Caco-2 (cell line): ENCODE measurements around the gene KDELR3. TPM values are rescaled to one million over a fixed set of nuclear protein-coding genes. Genes with fewer than 3 reads are reported as not detected.

Source experiments
- BruUV-seq: library from RNA; stranded (reverse); fragments of 400-500 nt; replicated peaks from 2 replicates; lab custom pipeline; 2021; lab: Mats Ljungman, UMichigan
- CTCF ChIA-PET: fragments of 300-600 bp; sonication (Branson Sonifier 250); formaldehyde crosslinking; loops from one replicate; lab custom pipeline; 2022; ENCODE audit warnings: antibody characterized with exemption; lab: Charles Lee
- POLR2A ChIA-PET: fragments of 300-600 bp; sonication (Branson Sonifier 250); formaldehyde crosslinking; loops from one replicate; lab custom pipeline; 2022; ENCODE audit warnings: antibody characterized with exemption; lab: Charles Lee
- DNase-seq, 2 experiments: peaks; one replicate each; pipeline versions ENCODE4 v3.0.0 to v3.0.0-alpha.2; 2020 to 2022
- H3K27me3 ChIP-seq: replicated peaks from 2 replicates; pipeline ENCODE4 v1.6.0; 2011; ENCODE audit warnings: low read length; ENCODE audit not compliant: control insufficient read depth, insufficient read depth
- H3K36me3 ChIP-seq: 2 replicates; pipeline ENCODE4 v1.5.1; 2011; ENCODE audit warnings: low read length; ENCODE audit not compliant: control insufficient read depth, insufficient read depth
- H3K4me1 ChIP-seq: fragments of 250-450 bp; sonication (Bioruptor Pico); 2 replicates; pipeline ENCODE4 v1.5.1; 2020; ENCODE audit warnings: mild to moderate bottlenecking
- H3K4me3 ChIP-seq: 2 replicates; pipeline ENCODE4 v1.5.1; 2011; ENCODE audit warnings: low read depth, mild to moderate bottlenecking, control low read depth, low read length
- H3K9me3 ChIP-seq: fragments of 250-450 bp; sonication (Bioruptor Pico); 2 replicates; pipeline ENCODE4 v1.5.1; 2020; ENCODE audit warnings: mild to moderate bottlenecking, moderate library complexity
- H3K27ac Mint-ChIP-seq: one replicate; pipeline ENCODE4 v1.8.0; 2022; ENCODE audit warnings: mixed read lengths; ENCODE audit not compliant: unreplicated experiment
- H3K27me3 Mint-ChIP-seq: one replicate; pipeline ENCODE4 v1.8.0; 2022; ENCODE audit warnings: mixed read lengths; ENCODE audit not compliant: insufficient read depth, unreplicated experiment
- H3K36me3 Mint-ChIP-seq: one replicate; pipeline ENCODE4 v1.8.0; 2022; ENCODE audit warnings: mild to moderate bottlenecking, mixed read lengths; ENCODE audit not compliant: insufficient read depth, unreplicated experiment
- H3K4me1 Mint-ChIP-seq: one replicate; pipeline ENCODE4 v1.8.0; 2022; ENCODE audit warnings: low read depth, mixed read lengths; ENCODE audit not compliant: unreplicated experiment
- H3K4me3 Mint-ChIP-seq: one replicate; pipeline ENCODE4 v1.8.0; 2022; ENCODE audit warnings: mild to moderate bottlenecking, moderate library complexity, mixed read lengths; ENCODE audit not compliant: unreplicated experiment
- H3K9me3 Mint-ChIP-seq: one replicate; pipeline ENCODE4 v1.8.0; 2022; ENCODE audit warnings: mixed read lengths; ENCODE audit not compliant: unreplicated experiment
- intact Hi-C: fragments of 100-400 bp; cut with micrococcal nuclease; formaldehyde crosslinking; loops from one replicate; pipeline ENCODE4 v1.10.0; 2022; ENCODE audit not compliant: unreplicated experiment
- total RNA-seq: library from RNA; stranded (reverse); gene quantifications from 2 replicates; pipeline ENCODE4 v1.2.3, GENCODE V29; 2022
- TF ChIP-seq, protein P1 (sequence below), 2 experiments: fragments of 200-600 bp in 1 of 2; IDR thresholded peaks; 1 replicate in 1 of 2; 2 replicates in 1 of 2; pipeline versions ENCODE4 v1.5.1 to v1.8.0; 2011 to 2022; ENCODE audit warnings: antibody characterized with exemption in 1 of 2, control low read depth in 1 of 2, inconsistent platforms in 1 of 2, low read depth in 1 of 2, low read length in 1 of 2, mild to moderate bottlenecking in 1 of 2, moderate library complexity in 1 of 2; ENCODE audit not compliant: insufficient read depth in 1 of 2, severe bottlenecking in 1 of 2, unreplicated experiment in 1 of 2

KDELR3 gene
- total RNA-seq, 1 experiment from 2014 or later: 13.4 TPM

DNA sequence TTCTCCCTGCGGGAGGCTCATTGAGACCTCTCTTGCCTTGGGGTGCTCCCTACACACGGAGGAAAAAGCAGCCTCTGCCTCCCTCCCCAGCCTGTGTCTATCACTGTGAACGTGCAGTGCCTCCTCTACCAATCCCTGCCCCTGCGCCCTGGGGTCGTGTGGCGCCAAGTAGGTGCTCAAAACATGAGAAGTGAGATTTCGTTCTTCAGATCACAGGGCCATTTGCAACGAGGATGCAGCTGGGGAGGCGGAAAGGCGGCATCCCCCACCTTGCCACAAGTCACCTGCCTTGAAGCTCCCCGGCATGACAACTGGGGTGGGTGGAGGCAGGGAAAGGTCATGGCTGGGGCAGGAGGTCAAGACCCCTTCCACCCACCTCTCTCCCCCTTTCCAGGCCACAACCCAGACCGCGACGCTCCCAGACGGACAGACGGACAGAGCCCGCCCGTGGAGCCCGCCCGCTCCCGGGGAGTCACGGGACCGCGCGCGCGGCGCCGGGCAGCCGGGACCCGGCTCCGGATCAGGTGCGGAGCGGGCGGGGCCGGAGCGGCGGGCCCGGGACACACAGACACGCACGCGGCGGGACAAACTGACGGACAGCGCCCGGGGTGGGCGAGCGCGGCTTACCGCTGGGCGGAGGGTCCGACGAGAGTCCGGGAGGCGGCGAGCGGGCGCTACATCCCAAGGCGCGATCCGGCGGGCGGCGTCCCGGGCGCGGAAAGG lies 13.4 kb upstream of the KDELR3 start:
- Mint-ChIP-seq H3K27ac (no peak overlapping the region), H3K4me1 (no peaks in the 10 kb centered on the region), H3K27me3 (peaks cover 19% of the 10 kb centered on the region), H3K9me3 (no peaks in the 10 kb centered on the region), H3K36me3 (peaks cover 9% of the 10 kb centered on the region), H3K4me3 (peak overlapping the region; percentile 64)
- BruUV-seq: no TSS peak
- ChIA-PET POLR2A (no interaction called here), CTCF (no interaction called here)
- peak overlapping the region; percentile 62 for H3K4me3 ChIP-seq
- H3K36me3 ChIP-seq: no peaks in the 10 kb centered on the region
- H3K4me1 ChIP-seq: peaks cover 17% of the 10 kb centered on the region; the same call in 1 of the 2 replicates
- no peak for DNase-seq
- intact Hi-C loops: no loop called here
- no peaks in the 10 kb centered on the region for H3K9me3 ChIP-seq
- peaks cover 3% of the 10 kb centered on the region for H3K27me3 ChIP-seq
- TF ChIP-seq, protein P1, sequence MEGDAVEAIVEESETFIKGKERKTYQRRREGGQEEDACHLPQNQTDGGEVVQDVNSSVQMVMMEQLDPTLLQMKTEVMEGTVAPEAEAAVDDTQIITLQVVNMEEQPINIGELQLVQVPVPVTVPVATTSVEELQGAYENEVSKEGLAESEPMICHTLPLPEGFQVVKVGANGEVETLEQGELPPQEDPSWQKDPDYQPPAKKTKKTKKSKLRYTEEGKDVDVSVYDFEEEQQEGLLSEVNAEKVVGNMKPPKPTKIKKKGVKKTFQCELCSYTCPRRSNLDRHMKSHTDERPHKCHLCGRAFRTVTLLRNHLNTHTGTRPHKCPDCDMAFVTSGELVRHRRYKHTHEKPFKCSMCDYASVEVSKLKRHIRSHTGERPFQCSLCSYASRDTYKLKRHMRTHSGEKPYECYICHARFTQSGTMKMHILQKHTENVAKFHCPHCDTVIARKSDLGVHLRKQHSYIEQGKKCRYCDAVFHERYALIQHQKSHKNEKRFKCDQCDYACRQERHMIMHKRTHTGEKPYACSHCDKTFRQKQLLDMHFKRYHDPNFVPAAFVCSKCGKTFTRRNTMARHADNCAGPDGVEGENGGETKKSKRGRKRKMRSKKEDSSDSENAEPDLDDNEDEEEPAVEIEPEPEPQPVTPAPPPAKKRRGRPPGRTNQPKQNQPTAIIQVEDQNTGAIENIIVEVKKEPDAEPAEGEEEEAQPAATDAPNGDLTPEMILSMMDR (IDR thresholded peaks at IDR 0.05; ENCODE audit: insufficient read depth in 1 of 2, low read depth in 1 of 2, low read length in 1 of 2, severe bottlenecking in 1 of 2, unreplicated experiment in 1 of 2): no peak

DNA sequence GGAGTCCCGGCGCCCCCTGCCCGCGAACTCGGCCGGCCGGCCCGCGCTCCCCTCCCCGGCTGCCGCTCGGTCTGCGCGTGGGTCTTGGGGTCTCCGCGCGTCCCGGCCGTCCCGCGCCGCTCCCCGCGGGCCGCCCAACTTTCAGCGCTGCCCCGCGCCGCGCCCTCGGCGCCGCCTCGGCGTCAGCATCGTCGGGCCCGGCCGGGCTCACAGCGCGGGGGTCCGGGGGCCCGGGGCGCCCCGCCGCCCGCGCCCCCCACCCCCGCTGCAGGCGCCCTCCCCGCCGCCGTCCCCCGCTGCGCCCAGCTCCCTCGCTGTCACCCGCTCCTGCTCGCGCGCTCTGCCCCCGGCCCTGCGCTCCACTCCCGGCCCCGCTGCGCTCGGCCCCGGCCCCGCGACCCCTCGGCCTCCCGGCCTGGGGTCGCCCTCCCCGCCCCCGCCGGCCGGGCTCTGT lies 12.8 kb upstream of the KDELR3 start, which contains the start of gene KCNJ4:
Gene KCNJ4, minus strand, starts transcription at position 124 of the 454 bp plus-strand sequence. CDS start 27,067 bp downstream, outside the sequence.
- H3K4me3 Mint-ChIP-seq: peak within 1 kb of the TSS; percentile 74
- peaks cover 19% of the 10 kb centered on the region for H3K27me3 Mint-ChIP-seq
- CTCF ChIA-PET: no interaction called here
- H3K9me3 ChIP-seq: no peaks in the 10 kb centered on the region
- DNase-seq: no peak
- TF ChIP-seq, protein P1 (IDR thresholded peaks at IDR 0.05; ENCODE audit: insufficient read depth in 1 of 2, low read depth in 1 of 2, low read length in 1 of 2, severe bottlenecking in 1 of 2, unreplicated experiment in 1 of 2): no peak
- intact Hi-C loops: no loop called here
- POLR2A ChIA-PET: no interaction called here
- no TSS peak for BruUV-seq
- H3K27ac Mint-ChIP-seq: no peak within 1 kb of the TSS
- no peaks in the 10 kb centered on the region for H3K36me3 ChIP-seq
- no peaks in the 10 kb centered on the region for H3K9me3 Mint-ChIP-seq
- peaks cover 17% of the 10 kb centered on the region; the same call in 1 of the 2 replicates for H3K4me1 ChIP-seq
- peaks cover 3% of the 10 kb centered on the region for H3K27me3 ChIP-seq
- peaks cover 9% of the 10 kb centered on the region for H3K36me3 Mint-ChIP-seq
- H3K4me1 Mint-ChIP-seq: no peaks in the 10 kb centered on the region
- peak within 1 kb of the TSS; percentile 62 for H3K4me3 ChIP-seq

DNA sequence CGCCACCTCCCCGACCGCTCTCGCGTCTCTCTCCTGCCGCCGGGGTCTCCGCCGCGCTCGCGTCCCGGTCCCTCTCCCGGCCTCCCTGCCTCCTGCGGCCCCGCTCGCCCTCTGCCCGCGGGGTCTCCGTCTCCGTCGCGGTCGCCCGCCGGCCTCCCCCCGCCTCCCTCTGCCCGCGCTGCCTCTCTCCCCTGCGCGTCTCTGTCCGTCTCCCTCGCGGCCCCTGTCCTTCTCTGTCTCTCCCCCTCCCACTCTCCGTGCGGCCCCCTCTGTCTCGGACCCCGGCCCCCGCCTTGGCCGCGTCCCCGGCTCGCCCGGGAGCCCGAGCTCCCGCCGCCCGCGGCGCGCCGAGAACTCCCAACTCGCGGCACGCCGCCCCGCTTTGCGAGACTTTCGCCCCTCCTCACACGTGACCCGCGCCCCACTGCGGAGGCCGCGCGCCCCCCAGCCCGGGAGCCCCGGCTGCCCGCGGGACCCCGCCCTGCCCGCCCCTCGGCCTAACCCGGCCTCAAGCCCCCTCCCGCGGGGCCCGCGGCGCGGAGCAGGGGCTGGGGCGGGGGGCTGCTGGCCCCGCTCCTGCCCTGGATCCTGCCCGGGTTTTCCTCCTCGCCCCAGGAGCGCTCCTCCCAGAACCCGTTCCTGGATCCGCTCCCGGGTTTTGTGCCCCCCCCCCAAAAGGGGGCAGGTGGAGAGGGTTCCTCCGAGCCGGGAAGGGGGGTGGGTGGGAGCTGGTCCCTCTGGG lies 12.2 kb upstream of the KDELR3 start:
- DNase-seq: peak; percentile 53 to 75
- CTCF ChIA-PET: no interaction called here
- H3K4me3 Mint-ChIP-seq: peak overlapping the region; percentile 74
- intact Hi-C loops: no loop called here
- H3K9me3 Mint-ChIP-seq: no peaks in the 10 kb centered on the region
- H3K4me3 ChIP-seq: peak overlapping the region; percentile 62
- peaks cover 4% of the 10 kb centered on the region for H3K36me3 Mint-ChIP-seq
- no TSS peak for BruUV-seq
- peaks cover 17% of the 10 kb centered on the region; the same call in 1 of the 2 replicates for H3K4me1 ChIP-seq
- H3K27me3 ChIP-seq: peaks cover 3% of the 10 kb centered on the region
- no peak overlapping the region for H3K27ac Mint-ChIP-seq
- H3K27me3 Mint-ChIP-seq: peaks cover 19% of the 10 kb centered on the region
- H3K36me3 ChIP-seq: no peaks in the 10 kb centered on the region
- H3K9me3 ChIP-seq: no peaks in the 10 kb centered on the region
- TF ChIP-seq, protein P1 (IDR thresholded peaks at IDR 0.05; ENCODE audit: insufficient read depth in 1 of 2, low read depth in 1 of 2, low read length in 1 of 2, severe bottlenecking in 1 of 2, unreplicated experiment in 1 of 2): no peak
- H3K4me1 Mint-ChIP-seq: peaks cover 5% of the 10 kb centered on the region
- POLR2A ChIA-PET: no interaction called here
